AML-193 (cell line): Measurements from ENCODE around the gene PIH1D2.
A peak's percentile ranks its signal among the peaks of the same experiment; 100 is the strongest.
"Not testable (repeated sequence)": the region's sequence is repeated elsewhere in the genome, so short reads cannot be mapped to it uniquely, and the experiment has no call there.

Experiments
- DNase-seq, 2 experiments: peaks; one replicate each; lab custom pipeline; 2025; lab: John Stamatoyannopoulos, UW

Gene PIH1D2

GRCh38 chr11:112051768-112052167 lies 22.0 kb downstream of the PIH1D2 start:
- DNase-seq = no peak

GRCh38 chr11:112050721-112051120 lies 23.1 kb downstream of the PIH1D2 start:
- DNase-seq = no peak

GRCh38 chr11:112049777-112050176 lies 24.0 kb downstream of the PIH1D2 start:
- DNase-seq = no peak

GRCh38 chr11:112048256-112048655 lies 25.6 kb downstream of the PIH1D2 start:
- not testable (repeated sequence) for DNase-seq

GRCh38 chr11:112046647-112047046 lies 27.2 kb downstream of the PIH1D2 start:
- DNase-seq = not testable (repeated sequence)

- no peak for DNase-seq
These were observed 28.9 kb downstream of the PIH1D2 start for GRCh38 chr11:112044961-112045360.

GRCh38 chr11:112042961-112043304 lies 30.9 kb downstream of the PIH1D2 start:
- DNase-seq = no peak

- no peak for DNase-seq
These were observed 31.5 kb downstream of the PIH1D2 start for GRCh38 chr11:112042161-112042960.

- DNase-seq = no peak
These were observed 36.3 kb downstream of the PIH1D2 start for GRCh38 chr11:112037527-112037926.

- DNase-seq = no peak
These were observed 39.9 kb downstream of the PIH1D2 start for GRCh38 chr11:112033902-112034301.

GRCh38 chr11:112029460-112029859 lies 44.4 kb downstream of the PIH1D2 start:
- DNase-seq = no peak

- not testable (repeated sequence) for DNase-seq
These were observed 46.9 kb downstream of the PIH1D2 start for GRCh38 chr11:112026784-112027410.

GRCh38 chr11:112025707-112026106 lies 48.1 kb downstream of the PIH1D2 start:
- DNase-seq = no peak

- DNase-seq = peak; percentile 80 to 81
These were observed 48.8 kb downstream of the PIH1D2 start, which contains the start of gene DLAT for GRCh38 chr11:112024773-112025678. DLAT (plus strand) TSS chr11:112025408; CDS start chr11:112025473, 65 bp downstream.

GRCh38 chr11:112024178-112024772 lies 49.5 kb downstream of the PIH1D2 start:
- DNase-seq = peak; percentile 56 to 60

- no peak for DNase-seq
These were observed 50.7 kb downstream of the PIH1D2 start for GRCh38 chr11:112023104-112023503.

- no peak for DNase-seq
These were observed 54.8 kb downstream of the PIH1D2 start for GRCh38 chr11:112019066-112019465.
